Brain microvascular endothelial cell (primary cell): Measurements from ENCODE around the gene INSL3.

Experiments
- DNase-seq: peaks from one replicate; pipeline ENCODE4 v3.0.0-alpha.2; 2020
- H3K27ac ChIP-seq: fragments of 250-450 bp; sonication (Bioruptor Pico); 2 replicates; pipeline ENCODE4 v1.5.1; 2020; ENCODE audit warnings: mild to moderate bottlenecking, moderate library complexity
- H3K27me3 ChIP-seq: fragments of 250-450 bp; sonication (Bioruptor Pico); replicated peaks from 2 replicates; pipeline ENCODE4 v1.5.1; 2020; ENCODE audit warnings: mild to moderate bottlenecking
- H3K36me3 ChIP-seq: fragments of 250-450 bp; sonication (Bioruptor Pico); replicated peaks from 2 replicates; pipeline ENCODE4 v1.5.1; 2020; ENCODE audit warnings: mild to moderate bottlenecking
- H3K4me3 ChIP-seq: 2 replicates; pipeline ENCODE4 v1.5.1; 2011; ENCODE audit warnings: low read depth, mild to moderate bottlenecking, control low read depth, low read length, moderate library complexity
- CTCF ChIP-seq: IDR thresholded peaks from 2 replicates; pipeline ENCODE4 v1.5.1; 2011; ENCODE audit warnings: low read depth, mild to moderate bottlenecking, moderate library complexity, low read length, control low read depth, inconsistent platforms; ENCODE audit errors: missing control alignments
- in situ Hi-C: cut with HindIII; loops from 2 replicates; pipeline ENCODE4 v1.10.0; 2017; ENCODE audit warnings: low sequenced_read_pairs, low pct_ligation_motif_present

INSL3 gene

GRCh38 chr19:17865364-17866311, 44.3 kb upstream of the INSL3 start:
- no peak overlapping the region for H3K4me3 ChIP-seq
- TF ChIP-seq CTCF = no peak
- DNase-seq = no peak
- peaks cover 54% of the 10 kb centered on the region for H3K36me3 ChIP-seq
- H3K27ac ChIP-seq = no peak overlapping the region
- in situ Hi-C loops = no loop called here
- peaks cover 21% of the 10 kb centered on the region for H3K27me3 ChIP-seq

DNA sequence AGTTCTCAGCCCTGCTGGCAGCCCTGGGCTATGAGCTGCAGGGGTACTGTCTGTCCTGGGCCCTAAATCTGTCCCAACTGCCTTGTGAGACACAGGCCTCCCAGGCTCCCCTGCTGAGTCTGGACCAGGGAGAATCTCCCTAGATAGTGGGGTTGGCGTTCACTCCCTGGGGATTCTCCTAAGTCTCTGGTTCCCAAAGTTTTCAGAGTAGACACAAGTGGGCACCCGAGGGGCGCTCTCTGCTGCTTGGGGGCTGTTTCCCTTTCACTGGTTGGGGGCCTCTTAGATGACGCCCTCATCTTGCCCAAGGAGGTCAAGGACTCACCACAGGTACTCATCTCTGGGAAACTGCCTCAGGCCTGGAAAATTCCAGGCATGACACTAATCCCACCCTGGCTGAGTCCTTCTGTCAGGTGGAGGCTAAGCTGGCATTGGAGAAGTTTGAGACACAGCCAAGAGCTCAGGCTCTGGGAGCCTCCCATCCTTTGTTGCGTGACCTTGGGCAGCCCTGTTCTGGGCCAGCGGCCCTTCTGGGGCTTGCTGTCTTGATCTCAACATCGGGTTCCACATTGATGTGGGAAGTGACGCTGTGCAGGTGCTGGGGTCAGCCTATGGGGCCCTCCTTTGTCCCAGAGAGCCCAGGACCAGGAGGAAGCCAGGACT, 42.3 kb upstream of the INSL3 start:
- Histone ChIP-seq H3K27ac (no peak overlapping the region), H3K4me3 (no peak overlapping the region)
- in situ Hi-C loops = no loop called here

DNA sequence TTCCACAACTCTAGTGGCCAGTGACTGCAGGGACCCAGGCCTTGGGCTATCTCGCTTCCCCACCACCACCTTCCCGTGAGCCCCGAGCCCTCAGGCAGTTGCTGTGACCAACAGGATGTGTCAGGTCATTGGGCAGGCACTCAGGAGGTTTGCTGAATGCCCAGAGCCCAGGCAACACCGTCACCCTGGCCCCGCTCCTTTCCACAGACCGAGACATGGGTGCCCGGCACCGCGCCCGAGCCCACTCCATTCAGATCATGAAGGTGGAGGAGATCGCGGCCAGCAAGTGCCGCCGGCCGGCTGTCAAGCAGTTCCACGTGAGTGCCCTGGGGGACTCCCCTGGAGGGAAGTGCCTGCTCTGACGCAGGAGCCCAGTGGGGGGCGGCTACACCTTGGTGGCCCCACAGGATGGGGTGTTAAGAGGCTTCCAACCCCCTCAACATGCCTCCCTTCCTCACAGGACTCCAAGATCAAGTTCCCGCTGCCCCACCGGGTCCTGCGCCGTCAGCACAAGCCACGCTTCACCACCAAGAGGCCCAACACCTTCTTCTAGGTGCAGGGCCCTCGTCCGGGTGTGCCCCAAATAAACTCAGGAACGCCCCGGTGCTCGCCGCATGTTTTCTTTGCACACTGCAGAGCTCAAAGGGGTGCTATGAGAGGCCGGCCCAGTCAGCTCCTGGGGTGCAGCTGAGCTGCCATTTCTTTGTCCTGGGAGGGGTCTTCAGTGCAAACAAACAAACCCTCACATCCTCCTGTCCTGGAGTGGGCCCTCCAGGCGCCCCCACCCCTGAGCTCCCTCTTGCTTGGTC, 41.6 kb upstream of the INSL3 start:
- H3K4me3 ChIP-seq = no peak overlapping the region
- TF ChIP-seq CTCF = no peak

More for the DNA sequence above, 42.3 kb upstream of the INSL3 start:
- peaks cover 57% of the 10 kb centered on the region for H3K36me3 ChIP-seq
- DNase-seq = no peak
- peaks cover 5% of the 10 kb centered on the region for H3K27me3 ChIP-seq
- TF ChIP-seq CTCF = no peak

DNA sequence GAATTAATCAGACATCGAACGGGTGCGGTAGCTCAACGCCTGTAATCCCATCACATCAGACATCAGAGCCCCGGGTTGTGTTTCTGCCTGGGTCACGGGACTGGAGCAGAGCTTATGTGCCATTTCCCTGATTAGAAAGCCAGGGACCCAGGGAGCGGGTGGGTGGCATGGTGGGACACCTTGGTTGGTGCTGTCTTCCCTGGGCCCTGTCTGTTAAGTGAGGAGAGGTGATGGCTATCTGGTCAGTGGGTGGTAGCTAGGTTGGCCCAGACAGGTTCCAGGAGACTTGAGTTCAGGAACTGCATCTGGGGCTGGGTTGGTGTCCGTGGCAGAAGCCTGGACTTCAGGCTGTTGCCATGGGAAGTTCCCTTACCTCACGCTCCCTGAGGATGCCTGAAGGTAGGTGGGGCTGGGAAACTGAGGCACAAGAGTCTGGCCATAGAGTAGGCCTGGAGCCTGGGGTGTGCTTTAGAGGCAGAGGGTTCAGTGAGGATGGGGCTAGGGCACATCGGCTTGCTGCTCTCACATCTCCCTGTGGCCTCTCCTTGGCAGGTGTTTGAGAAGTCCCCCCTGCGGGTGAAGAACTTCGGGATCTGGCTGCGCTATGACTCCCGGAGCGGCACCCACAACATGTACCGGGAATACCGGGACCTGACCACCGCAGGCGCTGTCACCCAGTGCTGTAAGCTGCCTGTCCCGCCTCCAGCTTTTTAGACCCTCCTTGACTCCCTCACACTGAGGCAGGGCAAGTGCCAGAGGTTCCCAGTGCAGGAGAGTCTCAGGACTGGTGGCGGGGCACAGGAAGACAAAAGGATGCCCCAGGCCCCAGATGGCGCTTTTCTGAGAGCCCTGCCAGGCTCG, 40.5 kb upstream of the INSL3 start:
- Histone ChIP-seq H3K27ac (no peak overlapping the region), H3K36me3 (peaks cover 57% of the 10 kb centered on the region), H3K4me3 (peak overlapping the region; percentile 99), H3K27me3 (no peaks in the 10 kb centered on the region)
- in situ Hi-C loops = no loop called here
- no peak for DNase-seq
- TF ChIP-seq CTCF = no peak

More for the DNA sequence above, 41.6 kb upstream of the INSL3 start:
- DNase-seq = no peak
- in situ Hi-C loops = no loop called here
- Histone ChIP-seq H3K36me3 (peaks cover 57% of the 10 kb centered on the region), H3K27me3 (no peaks in the 10 kb centered on the region), H3K27ac (no peak overlapping the region)

- peak overlapping the region; percentile 99 for H3K4me3 ChIP-seq
- peaks cover 56% of the 10 kb centered on the region for H3K36me3 ChIP-seq
- in situ Hi-C loops = no loop called here
- TF ChIP-seq CTCF = no peak
- DNase-seq = no peak
- H3K27me3 ChIP-seq = no peaks in the 10 kb centered on the region
- peak overlapping the region; percentile 84 for H3K27ac ChIP-seq
Observed at GRCh38 chr19:17860993-17861360, 39.7 kb upstream of the INSL3 start.
